GM12878 (cell line): Measurements from ENCODE around the gene LDLRAP1. TPM values are rescaled to one million over a fixed set of nuclear protein-coding genes. Genes with fewer than 3 reads are reported as not detected.

Source experiments
- ATAC-seq: fragments of 200-7000 bp; cut with Tn5 transposase; 3 replicates; pipeline ENCODE4 v1.9.1; 2020; ENCODE audit warnings: mild to moderate bottlenecking, moderate library complexity
- BruUV-seq: library from RNA; stranded (reverse); fragments of 400-500 nt; replicated peaks from 2 replicates; lab custom pipeline; 2021; lab: Mats Ljungman, UMichigan
- CTCF ChIA-PET: fragments of 300-600 bp; sonication (Branson Sonifier 250); formaldehyde crosslinking; extraction: SDS; loops from one replicate; lab custom pipeline; 2021; ENCODE audit warnings: inconsistent platforms; lab: Yijun Ruan, JAX
- POLR2A ChIA-PET: fragments of 350-600 bp; formaldehyde crosslinking; extraction: SDS; loops from one replicate; lab custom pipeline; 2021; ENCODE audit warnings: inconsistent platforms; lab: Charles Lee
- RAD21 ChIA-PET: fragments of 300-600 bp; sonication (Branson Sonifier 250); formaldehyde crosslinking; loops from one replicate; lab custom pipeline; 2023; ENCODE audit warnings: antibody characterized with exemption; ENCODE audit not compliant: unreplicated experiment; lab: Charles Lee
- SMC1A ChIA-PET: fragments of 300-600 bp; sonication (Branson Sonifier 250); formaldehyde crosslinking; loops from one replicate; lab custom pipeline; 2023; ENCODE audit not compliant: unreplicated experiment, uncharacterized antibody; lab: Charles Lee
- DNase-seq: peaks from one replicate; pipeline ENCODE4 v3.0.0-alpha.2; 2011; ENCODE audit warnings: low read depth, low spot score
- FAIRE-seq: peaks from 3 replicates; lab custom pipeline; 2011; peaks lifted over from hg19 to GRCh38; lab: Jason Lieb, UNC
- H2AFZ ChIP-seq: 2 replicates; pipeline ENCODE4 v1.6.0; 2011; ENCODE audit warnings: low read depth, low read length, control low read depth; ENCODE audit not compliant: control insufficient read depth
- H3K27ac ChIP-seq: 2 replicates; pipeline ENCODE4 v1.5.1; 2011; ENCODE audit warnings: control low read depth; ENCODE audit not compliant: control insufficient read depth, insufficient read depth
- H3K27me3 ChIP-seq, 2 experiments: replicated peaks in 1 of 2; 2 replicates each; pipeline versions ENCODE4 v1.6.0 to v1.6.1; 2011; ENCODE audit warnings: low read length in 1 of 2; ENCODE audit not compliant: control insufficient read depth in 2 of 2, insufficient read depth in 2 of 2
- H3K36me3 ChIP-seq, 2 experiments: 2 replicates each; pipeline ENCODE4 v1.5.1; 2011; ENCODE audit warnings: low read length in 1 of 2; ENCODE audit not compliant: control insufficient read depth in 2 of 2, insufficient read depth in 2 of 2
- H3K4me1 ChIP-seq: 2 replicates; pipeline ENCODE4 v1.6.1; 2011; ENCODE audit warnings: mild to moderate bottlenecking, low read length, moderate library complexity, mixed read lengths; ENCODE audit not compliant: control insufficient read depth, insufficient read depth
- H3K4me2 ChIP-seq: 2 replicates; pipeline ENCODE4 v1.6.0; 2011; ENCODE audit warnings: control low read depth; ENCODE audit not compliant: control insufficient read depth, insufficient read depth
- H3K4me3 ChIP-seq: fragments of 200-600 bp; sonication (generic); 2 replicates; pipeline ENCODE4 v1.5.1; 2016
- H3K79me2 ChIP-seq: 2 replicates; pipeline ENCODE4 v1.6.0; 2011; ENCODE audit warnings: low read length; ENCODE audit not compliant: control insufficient read depth, insufficient read depth
- H3K9ac ChIP-seq: 2 replicates; pipeline ENCODE4 v1.8.0; 2011; ENCODE audit warnings: low read length, control low read depth, mixed read lengths; ENCODE audit not compliant: control insufficient read depth, insufficient read depth
- H3K9me3 ChIP-seq: replicated peaks from 3 replicates; pipeline ENCODE4 v1.5.1; 2011; ENCODE audit warnings: mild to moderate bottlenecking, low read length; ENCODE audit not compliant: control insufficient read depth, insufficient read depth
- H4K20me1 ChIP-seq: 2 replicates; pipeline ENCODE4 v1.6.0; 2011; ENCODE audit not compliant: control insufficient read depth, insufficient read depth
- MYB ChIP-seq: fragments of 150-350 bp; IDR thresholded peaks from 2 replicates; pipeline ENCODE4 v1.6.1; 2014; ENCODE audit warnings: mild to moderate bottlenecking, low read depth, low read length, borderline replicate concordance
- SPI1 ChIP-seq: IDR thresholded peaks from 2 replicates; pipeline ENCODE4 v1.6.1; 2011; ENCODE audit warnings: low read depth, mild to moderate bottlenecking, low read length, moderate library complexity, borderline replicate concordance; ENCODE audit not compliant: insufficient read depth
- WGBS: methylation state at CpG from one replicate; pipeline ENCODE4 v1.1.6; 2016; ENCODE audit warnings: low lambda C conversion rate; ENCODE audit not compliant: insufficient replicate concordance, insufficient coverage; ENCODE audit errors: missing lambda C conversion rate; 5-methylcytosine and 5-hydroxymethylcytosine counted together
- in situ Hi-C: fragments of 300-500 bp; cut with MboI; formaldehyde crosslinking; loops from 9 replicates; pipeline ENCODE4 v1.14.3; 2018; ENCODE audit warnings: mixed read lengths
- intact Hi-C: fragments of 100-400 bp; cut with micrococcal nuclease; formaldehyde crosslinking; loops from one replicate; pipeline ENCODE4 v1.14.2; 2022; ENCODE audit not compliant: unreplicated experiment
- polyA plus RNA-seq, 11 experiments: library from polyadenylated mRNA; depleted of rRNA in 4 of 11; unstranded in 6 of 11; stranded (reverse) in 5 of 11; fragments of >200 nt; fragmentation: Nextera tagmentation in 4 of 11; fragmentation: Illumina TruSeq in 1 of 11; extraction: Ambion mirVana in 4 of 11; extraction: Trizol in 1 of 11; gene quantifications; 1 replicate in 1 of 11; 2 replicates in 10 of 11; pipeline versions ENCODE4 v1.2.1 to v1.2.3, GENCODE V29; 2011 to 2016; ENCODE audit warnings: inconsistent platforms in 2 of 11, missing spikeins in 2 of 11, low read depth in 1 of 11
- total RNA-seq, 4 experiments: library from RNA; depleted of rRNA in 3 of 4; stranded (reverse); fragments of >200 nt in 3 of 4; fragmentation: Illumina TruSeq in 1 of 4; extraction: Trizol in 1 of 4; gene quantifications; 2 replicates each; pipeline versions ENCODE4 v1.2.1 to v1.2.3, GENCODE V29; 2013 to 2021
- TF ChIP-seq, protein P1 (sequence below): fragments of 450-650 bp; IDR thresholded peaks from 2 replicates; pipeline ENCODE4 v1.6.1; 2017; ENCODE audit warnings: antibody characterized with exemption, mild to moderate bottlenecking, moderate library complexity

The LDLRAP1 gene
- total and polyA plus RNA-seq, 10 of the 15 experiments (the other 5 are each of a cell fraction or from before 2014, with no cell fraction given), result 0.43 to 37.6 (median 22.0) TPM

DNA sequence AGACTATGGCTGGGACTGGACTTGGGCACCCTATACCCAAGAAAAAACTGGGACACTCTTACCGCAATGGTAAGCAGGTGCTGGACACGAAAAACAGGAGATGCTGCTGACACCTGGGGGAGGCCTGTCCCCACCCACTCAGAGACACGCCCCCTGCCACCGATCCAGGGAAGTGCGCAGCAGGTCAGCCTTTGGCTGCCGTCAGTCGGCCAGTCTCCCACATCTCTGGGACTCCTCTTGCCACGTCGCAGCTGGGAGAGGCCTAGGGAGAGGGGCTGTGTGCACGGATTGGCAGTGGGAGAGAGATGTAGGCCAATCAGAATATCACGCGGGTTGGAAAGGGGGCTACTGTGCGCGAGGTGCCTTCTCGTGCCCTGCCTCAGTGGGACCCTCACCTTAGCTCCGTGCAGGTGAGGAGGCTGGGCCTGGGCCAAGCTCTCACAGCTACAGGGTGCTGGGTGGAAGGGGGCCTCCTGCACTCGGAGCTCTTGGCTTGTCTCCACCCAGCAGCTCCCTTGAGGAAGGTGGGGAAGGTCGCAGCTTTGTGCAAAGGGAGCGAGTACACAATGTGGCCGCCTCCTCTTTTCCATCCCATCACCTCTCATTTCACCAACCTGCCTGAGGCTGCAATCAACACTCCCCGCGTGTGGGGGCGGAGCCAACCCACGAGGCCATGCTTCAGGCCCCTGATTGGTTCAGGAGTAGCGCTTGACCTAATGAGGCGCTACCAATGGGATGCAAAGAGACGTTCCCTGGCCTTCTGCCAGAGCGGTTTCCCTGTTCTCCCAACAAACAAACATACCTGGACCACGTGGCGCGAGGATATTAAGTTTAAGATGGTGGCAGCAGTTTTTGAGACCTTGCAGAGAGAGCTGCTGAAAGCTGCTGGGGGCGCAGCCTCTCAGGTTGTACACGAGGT, 25.7 kb upstream of the LDLRAP1 start:
- ChIA-PET CTCF (interaction anchor here (1.2 to 6.5 kb wide), 4 partner anchors 14 to 293 kb away, joined by 4 to 61 read pairs (median 17); no protein-coding TSS in a partner anchor), POLR2A (no interaction called here), SMC1A (interaction anchor here (0.6 to 1.9 kb wide), 3 partner anchors 26 to 114 kb away, joined by 3 to 5 read pairs (median 4); no protein-coding TSS in a partner anchor), RAD21 (interaction anchor here (1.2 kb wide), 1 partner anchor 9 kb away, joined by 3 read pairs; no protein-coding TSS in a partner anchor)
- no peak overlapping the region for H3K27ac ChIP-seq
- H3K4me1 ChIP-seq, result no peaks in the 10 kb centered on the region
- H3K9me3 ChIP-seq, result no peaks in the 10 kb centered on the region
- DNase-seq (no peak), FAIRE-seq (no peak), ATAC-seq (no peak)
- H3K4me2 ChIP-seq, result no peak overlapping the region
- H3K79me2 ChIP-seq, result no peaks in the 10 kb centered on the region
- intact Hi-C loops, result no loop called here
- no peak overlapping the region for H3K4me3 ChIP-seq
- H2AFZ ChIP-seq, result no peak overlapping the region
- 0 out of 4 replicates have a peak, but pooled peaks cover 0 to 1% of the 10 kb centered on the region in 2 experiments for H3K27me3 ChIP-seq
- TF ChIP-seq, protein P1, sequence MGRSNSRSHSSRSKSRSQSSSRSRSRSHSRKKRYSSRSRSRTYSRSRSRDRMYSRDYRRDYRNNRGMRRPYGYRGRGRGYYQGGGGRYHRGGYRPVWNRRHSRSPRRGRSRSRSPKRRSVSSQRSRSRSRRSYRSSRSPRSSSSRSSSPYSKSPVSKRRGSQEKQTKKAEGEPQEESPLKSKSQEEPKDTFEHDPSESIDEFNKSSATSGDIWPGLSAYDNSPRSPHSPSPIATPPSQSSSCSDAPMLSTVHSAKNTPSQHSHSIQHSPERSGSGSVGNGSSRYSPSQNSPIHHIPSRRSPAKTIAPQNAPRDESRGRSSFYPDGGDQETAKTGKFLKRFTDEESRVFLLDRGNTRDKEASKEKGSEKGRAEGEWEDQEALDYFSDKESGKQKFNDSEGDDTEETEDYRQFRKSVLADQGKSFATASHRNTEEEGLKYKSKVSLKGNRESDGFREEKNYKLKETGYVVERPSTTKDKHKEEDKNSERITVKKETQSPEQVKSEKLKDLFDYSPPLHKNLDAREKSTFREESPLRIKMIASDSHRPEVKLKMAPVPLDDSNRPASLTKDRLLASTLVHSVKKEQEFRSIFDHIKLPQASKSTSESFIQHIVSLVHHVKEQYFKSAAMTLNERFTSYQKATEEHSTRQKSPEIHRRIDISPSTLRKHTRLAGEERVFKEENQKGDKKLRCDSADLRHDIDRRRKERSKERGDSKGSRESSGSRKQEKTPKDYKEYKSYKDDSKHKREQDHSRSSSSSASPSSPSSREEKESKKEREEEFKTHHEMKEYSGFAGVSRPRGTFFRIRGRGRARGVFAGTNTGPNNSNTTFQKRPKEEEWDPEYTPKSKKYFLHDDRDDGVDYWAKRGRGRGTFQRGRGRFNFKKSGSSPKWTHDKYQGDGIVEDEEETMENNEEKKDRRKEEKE, result no peak
- no peak for TF ChIP-seq MYB
- TF ChIP-seq SPI1, result no peak
- WGBS, result 74% methylated on average over 33 of the region's 33 CpGs
- in situ Hi-C loops, result loop anchor here (10.0 kb wide), 1 partner anchor 113 kb away; no protein-coding TSS in a partner anchor
- H4K20me1 ChIP-seq, result no peaks in the 10 kb centered on the region
- no peaks in the 10 kb centered on the region for H3K36me3 ChIP-seq
- no TSS peak for BruUV-seq
- H3K9ac ChIP-seq, result no peak overlapping the region
